ELF-1 (cell line): ENCODE measurements around the gene JAM3.
"Not testable (repeated sequence)": the region's sequence is repeated elsewhere in the genome, so short reads cannot be mapped to it uniquely, and the experiment has no call there.

Experiments
- DNase-seq: peaks from one replicate; pipeline ENCODE4 v3.0.0-alpha.2; 2016; ENCODE audit warnings: low read depth, low spot score

JAM3 gene

DNA sequence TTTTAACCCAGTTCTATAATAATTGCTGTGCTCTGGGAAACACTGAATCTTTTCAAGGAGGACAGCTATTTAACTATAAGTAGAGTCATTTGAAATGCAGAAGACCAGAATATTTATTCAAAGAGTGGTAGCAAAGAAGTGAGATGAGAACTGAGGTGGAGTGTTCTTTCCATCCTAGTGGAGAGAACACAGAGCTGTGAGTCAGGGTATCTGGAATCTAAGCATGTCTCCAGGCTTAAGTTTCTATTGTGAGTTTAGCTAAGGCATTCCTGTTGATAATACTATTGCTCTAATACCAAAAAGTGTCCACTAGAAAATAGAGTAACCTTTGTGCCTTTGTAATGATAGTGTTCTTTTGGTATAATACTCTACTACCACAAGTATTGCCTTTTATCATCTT, 32.4 kb downstream of the JAM3 start:
- no peak for DNase-seq

DNA sequence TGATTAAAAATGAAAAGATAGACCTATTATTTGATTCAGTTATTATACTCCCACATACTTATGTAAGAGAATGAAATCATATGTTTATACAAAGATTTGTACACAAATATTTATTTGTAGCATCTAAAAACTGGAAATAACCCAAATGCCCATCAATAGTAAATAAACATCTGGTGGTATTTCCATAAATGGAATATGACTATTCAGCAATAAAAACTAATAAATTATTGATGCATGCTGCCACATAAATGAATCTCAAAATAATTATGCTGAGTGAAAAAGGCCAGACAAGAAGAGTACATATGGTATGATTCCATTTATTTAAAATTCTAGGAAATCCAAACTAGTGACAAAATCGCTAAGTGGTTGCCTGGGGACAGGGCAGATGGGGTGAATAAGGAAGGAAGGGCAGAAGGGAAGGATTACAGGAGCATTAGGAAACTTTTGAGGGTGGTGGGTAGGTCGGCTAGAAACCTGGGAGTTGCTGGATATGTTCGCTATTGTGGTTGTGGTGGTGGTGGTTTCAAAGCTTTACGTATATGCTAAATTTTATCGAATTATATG, 41.5 kb downstream of the JAM3 start:
- DNase-seq, result no peak

DNA sequence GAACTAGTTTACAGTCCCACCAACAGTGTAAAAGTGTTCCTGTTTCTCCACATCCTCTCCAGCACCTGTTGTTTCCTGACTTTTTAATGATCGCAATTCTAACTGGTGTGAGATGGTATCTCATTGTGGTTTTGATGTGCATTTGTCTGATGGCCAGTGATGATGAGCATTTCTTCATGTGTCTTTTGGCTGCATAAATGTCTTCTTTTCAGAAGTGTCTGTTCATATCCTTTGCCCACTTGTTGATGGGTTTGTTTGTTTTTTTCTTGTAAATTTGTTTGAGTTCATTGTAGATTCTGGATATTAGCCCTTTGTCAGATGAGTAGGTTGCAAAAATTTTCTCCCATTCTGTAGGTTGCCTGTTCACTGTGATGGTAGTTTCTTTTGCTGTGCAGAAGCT, 44.9 kb downstream of the JAM3 start:
- DNase-seq, result not testable (repeated sequence)

DNA sequence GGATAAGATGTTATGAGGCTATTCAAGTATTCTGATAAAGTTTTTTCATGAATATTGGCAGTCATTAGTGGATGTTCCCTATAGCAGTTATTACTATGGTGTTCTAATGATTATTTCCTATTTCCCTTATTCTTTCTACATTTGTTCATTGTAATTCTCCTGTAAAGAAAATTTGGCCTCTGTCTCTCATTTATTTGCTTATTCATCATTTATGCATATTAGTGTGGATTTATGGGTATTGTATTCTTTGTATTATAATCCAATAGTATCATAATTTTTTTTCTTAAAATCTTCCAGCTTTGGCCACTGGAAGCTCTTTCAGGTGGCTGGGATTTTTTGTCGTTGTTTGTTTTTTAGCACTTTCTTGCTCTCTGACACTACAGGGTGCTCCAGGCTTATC, 47.3 kb downstream of the JAM3 start:
- no peak for DNase-seq

DNA sequence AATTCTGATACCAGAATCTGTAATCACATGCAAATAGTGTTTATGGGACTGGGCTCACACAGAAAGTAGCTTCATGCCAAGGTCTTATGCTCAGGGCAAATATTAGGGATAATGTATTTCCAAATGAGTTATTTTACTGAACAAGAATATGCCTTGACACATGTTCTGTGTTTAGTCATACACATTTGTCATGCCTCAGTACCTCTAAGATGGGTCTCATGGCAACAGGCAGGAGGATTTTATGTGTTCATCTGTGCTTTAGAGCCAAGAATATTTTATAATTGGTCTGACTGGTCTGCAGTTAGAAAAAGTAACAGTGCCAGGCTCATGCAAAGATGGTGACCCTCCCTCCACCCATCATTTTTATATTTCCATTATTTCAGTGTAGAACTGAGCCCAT, 49.1 kb downstream of the JAM3 start:
- no peak for DNase-seq

DNA sequence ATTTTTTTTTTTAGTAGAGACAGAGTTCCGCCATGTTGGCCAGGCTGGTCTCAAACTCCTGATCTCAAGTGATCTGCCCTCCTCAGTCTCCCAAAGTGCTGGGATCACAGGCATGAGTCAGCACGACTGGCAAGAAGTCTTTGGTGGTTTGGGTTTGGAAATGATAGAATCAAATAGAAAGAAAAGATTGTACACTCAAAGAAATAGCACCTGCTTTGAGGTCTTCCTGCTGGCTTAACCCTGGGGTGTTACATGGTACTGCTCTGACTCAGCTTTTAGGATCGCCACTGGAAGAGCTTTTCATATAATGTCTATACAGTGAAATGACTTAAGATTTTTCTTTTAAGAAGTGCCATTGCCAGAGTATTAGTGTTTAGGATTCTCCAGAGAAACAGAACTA, 50.2 kb downstream of the JAM3 start:
- no peak for DNase-seq

DNA sequence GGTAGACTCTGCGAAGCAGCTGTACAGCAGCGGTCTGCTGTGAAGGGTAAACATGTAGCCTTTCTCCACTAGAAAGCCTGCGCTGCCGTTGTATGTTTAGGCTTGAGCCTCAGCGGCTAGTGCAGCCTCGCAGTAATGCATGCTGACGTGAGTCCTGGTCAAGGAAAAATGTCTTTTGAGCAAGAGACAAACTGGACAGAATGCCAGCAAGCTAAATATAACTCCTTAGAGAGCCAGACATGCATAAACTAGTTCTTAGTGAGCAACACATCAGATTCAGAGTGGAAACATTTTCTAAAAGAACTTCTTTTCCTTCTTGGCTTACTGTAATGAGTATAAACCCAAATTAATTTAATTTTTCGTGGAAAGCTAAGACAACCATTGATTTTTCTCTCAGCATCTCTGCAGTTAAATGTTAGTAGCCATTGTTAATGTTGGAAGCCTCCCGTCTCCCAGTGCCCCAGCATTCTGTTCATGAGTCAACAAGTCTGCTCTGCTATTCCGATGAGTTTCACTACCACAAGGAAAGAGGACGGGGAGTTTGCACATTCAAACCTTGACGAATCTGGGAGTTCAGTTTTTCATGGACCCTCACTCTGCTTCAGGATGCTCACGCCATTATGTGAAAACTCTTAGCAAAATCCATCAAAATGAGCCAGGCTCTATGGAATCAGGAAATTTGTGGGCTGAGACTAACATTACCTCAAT, 51.4 kb downstream of the JAM3 start:
- DNase-seq, result no peak

DNA sequence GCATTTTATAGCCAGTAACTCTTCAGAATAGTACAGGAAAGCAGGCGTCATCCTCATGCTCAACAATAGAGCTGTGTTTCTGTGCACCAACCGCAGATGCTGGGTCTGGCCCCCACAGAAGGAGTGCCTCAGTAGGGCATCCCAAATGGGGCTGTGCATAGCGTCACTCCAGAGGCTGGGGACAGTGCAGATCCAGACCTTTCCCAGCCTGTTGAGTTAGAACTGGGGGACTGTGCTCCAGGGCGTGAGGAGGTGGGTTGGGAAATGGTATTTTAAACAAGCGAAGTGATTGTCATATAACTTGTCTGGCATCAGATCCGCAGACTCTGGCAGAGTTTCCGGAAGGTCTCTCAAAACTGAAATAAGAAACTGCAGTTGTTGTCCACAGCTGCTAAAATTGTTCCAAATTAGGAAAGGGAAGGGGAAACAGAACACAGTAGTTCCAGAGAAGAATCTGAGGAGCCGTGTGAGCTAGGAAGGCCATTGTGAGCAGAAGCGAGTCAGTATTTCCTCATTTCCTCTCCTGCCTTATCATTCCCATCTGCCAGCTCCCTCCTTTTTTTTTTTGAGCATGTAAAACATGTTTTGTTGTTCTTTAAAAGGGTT, 52.2 kb downstream of the JAM3 start:
- DNase-seq, result peak; percentile 32

DNA sequence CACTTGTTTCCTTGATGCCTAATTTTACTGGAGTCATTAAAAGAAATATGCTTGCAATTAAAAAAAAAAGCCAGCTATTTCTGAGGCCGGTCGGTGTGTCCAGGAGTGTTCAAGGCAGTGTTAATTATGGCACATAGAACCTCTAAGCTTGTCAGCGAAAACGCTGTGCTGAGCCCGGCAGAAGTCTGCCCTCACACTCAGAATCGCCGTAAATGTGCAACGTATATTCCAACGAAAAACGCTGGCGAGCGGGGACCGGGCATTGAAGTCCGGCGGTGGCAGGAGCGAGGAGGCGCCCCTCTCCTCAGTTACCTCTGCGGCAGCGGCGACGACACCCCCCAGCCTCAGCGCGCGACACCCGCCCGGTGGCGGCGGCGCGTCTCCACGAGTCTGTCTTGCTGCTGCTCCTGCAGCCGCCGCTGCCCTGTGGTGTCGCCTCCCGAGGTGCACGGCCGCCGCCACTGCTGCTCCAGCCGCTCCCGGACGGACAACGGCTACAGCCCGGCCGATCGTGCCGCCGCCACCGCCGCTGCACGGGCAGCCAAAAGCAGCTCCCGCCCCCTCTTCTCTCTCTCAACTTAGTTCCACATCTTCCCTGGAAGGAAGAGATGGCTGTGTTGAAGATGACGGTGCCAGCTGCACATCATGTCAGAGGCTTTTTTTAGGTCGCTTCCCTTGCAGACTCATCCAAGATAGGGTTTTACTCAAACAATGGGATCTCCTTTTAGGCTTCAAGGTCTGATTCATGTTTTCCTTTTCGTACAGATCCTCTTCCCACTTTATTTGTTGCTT, 56.0 kb downstream of the JAM3 start:
- peak; percentile 75 for DNase-seq

DNA sequence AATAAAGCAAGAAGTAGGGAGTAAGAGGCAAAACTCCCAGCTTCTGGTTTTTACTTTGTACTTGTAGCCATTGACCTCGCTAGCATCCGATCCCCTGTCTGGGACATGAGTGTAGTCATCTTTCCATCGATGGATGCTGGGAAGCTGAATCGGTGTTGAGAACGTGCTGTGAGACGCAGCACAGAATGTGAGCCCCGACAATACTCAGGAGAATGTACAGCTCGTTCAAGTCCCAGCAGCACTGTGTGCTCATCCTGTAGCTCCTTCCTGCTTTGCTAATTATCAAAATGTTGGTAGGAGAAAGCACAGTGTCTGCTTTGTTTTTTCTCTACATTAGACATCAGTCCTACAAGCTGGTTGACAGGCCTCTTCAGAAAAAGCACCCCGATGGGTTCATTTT, 56.6 kb downstream of the JAM3 start:
- DNase-seq, result no peak

DNA sequence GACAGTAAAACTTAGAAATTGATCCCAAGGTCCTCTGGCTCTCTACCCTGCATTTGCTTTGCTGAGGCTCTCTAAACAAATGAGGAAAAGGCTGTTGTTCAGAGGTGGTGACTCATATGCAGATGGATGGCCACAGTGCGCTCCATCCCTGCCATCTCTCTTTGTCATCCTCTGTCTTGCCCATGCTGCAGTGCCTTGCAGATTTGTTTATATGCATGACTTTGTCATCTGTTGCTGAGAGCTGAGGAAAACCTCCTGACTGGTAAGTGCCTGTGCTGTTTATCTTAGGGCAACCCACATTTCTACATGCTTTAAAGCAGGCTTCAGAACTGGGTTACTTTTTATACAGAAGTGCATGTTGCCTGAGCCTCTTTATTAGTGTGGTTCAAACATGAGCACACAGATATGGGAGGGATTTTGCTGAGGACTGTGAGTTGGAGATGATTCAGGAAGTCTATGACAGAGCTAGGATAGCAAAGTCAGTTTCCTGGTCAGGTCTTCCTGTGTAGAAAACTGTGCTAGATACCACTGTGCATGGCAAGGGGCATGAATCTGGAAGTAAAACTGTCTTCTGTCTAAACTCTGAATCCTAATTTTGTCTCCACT, 57.4 kb downstream of the JAM3 start:
- DNase-seq, result peak; percentile 23

DNA sequence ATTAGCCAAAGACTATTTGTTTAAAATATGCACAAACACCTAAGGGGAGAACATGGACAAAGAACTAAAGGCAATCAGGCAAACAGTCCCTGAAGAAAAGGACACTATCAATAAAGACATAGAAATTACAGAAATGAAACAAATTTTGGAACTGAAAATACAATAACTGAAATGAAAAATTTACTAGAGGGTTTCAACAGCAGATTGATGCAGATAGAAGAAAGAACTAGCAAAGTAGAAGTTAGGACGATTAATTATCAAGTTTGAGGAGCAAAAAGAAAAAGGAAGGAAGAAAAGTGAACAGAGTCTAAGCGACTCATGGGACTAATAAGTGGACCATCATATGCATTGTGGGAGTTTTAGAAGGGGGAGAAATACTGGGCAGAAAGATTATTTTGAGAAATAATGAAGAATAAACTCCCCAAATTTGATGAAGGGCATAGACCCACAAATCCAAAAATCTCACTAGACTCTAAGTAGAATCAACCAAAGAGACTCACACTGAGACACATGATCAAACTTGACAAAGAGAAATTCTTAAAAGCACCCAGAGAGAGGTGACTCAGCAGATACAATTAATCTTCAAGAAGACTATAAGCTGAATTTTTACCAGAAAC, 62.9 kb downstream of the JAM3 start:
- no peak for DNase-seq

DNA sequence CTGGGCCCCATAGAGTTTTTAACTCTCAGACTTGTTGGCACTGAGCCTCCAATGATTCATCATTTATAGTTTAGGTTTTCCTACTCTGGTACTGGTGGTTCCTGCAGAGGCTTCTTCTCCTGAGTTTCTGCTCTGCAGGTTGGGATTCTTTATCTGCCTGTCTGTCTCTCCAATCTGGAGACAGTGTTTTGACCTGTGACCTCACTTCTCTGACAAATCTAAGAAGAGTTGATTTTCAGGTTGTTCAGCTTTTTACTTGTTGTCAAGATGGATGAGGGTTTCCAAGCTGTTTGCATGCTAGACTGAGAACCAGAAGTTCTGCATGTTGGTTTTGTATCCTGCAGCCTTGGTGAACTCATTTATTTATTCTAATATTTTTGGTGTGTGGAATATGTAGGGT, 63.9 kb downstream of the JAM3 start:
- DNase-seq, result peak; percentile 50

DNA sequence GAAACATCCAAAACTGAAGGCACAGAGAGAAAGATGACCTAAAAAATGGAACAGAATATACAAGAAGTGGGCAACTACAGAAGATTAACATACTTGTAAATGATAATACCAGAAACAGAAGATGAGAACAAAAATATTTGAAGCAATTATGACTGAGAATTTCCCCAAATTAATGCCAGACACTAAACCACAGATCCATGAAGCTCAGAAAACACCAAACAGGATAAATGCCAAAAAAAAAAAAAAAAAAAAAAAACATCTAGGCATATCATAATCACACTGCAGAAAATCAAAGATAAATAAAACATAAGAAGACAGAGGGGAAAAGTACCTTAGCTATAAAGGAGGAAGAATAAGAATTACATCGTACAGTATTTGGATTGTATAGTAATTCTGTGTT, 65.3 kb downstream of the JAM3 start:
- no peak for DNase-seq

DNA sequence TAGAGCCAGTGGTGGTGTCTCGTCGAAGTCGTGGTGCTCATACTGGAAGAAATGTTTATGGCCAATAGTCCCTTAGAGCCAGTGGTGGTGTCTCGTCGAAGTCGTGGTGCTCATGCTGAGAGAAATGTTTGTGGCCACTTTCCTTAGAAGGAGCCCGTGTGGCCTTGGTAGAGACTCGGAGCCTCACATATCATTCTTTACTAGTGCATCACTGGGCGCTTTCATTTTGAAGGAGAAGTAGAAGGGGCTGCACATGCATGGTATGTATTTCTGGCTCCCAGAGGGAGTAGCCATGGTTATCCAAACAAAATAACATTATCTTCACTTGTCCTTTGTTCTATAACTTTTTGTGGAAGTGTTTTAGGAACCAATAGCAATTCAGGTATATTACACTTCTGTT, 69.5 kb downstream of the JAM3 start:
- no peak for DNase-seq

DNA sequence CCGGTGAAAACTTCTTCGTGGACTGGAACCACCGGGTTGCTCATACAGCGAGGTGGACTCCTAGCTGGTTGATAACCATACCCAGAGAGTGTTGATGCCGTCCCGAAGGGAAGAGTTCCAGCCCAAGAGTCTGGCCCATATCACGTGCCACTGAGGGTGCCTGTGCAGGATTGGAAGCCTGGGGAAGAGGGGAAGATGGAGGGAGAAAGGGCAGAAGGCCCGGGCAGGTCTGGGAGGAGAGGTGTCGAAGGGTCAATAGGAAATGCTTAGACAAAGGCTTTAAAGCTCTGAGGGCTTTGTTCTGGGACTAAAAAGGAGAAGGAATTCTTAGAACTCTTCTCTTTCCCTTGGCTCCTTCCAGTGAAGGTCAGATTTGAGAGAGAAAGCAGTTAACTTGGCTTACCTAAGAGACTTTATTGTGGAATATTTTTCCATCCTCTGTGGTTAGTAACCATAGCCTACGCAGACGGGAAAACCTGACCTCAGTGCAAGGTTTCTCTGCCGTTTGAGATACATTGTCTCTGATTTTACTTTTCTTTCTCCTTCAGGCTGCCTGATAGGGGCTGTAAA, 70.5 kb downstream of the JAM3 start:
- no peak for DNase-seq

DNA sequence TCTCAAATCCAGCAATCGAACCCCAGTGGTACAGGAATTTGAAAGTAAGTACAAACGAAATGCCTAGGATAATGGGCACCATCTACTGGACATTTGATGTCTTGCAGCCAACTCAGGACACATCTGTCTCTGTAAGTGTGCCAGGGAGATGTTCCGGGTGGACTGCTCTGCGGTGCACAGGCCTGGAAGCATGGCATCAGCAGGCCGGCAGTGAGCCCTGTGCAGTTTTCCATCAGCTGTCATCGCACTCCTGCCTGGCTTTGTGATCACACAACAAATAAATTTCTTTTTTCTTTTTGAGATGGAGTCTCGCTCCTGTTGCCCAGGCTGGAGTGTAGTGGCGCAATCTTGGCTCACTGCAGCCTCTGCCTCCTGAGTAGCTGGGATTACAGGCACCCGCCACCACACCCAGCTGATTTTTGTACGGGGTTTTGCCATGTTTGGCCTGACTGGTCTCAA, 71.0 kb downstream of the JAM3 start:
- peak; percentile 64 for DNase-seq

DNA sequence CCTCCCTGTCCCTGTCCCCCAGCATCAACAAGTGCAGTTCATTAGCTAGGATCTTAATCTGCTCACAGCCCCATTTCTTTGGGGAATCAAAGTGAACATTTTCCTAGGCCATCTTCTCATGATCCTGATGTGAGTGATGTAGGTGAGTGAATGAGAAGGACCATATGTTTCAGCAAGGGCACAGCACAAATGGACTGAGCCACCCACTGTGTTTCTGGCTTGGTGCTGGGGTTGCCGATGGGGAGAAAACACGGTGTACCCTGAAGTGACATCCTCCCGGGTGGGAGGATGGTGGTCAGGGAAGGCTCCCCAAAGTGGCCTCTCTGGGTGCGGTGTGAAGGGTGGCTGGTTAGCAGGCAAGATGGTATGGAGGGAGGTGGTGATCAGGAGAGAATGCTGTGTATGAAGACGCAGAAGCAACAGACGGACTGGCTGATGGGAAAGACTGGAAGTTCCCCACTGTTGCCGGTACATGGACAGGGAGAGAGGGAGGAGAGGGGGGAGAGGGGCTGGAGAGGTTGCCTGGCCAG, 72.2 kb downstream of the JAM3 start:
- no peak for DNase-seq

DNA sequence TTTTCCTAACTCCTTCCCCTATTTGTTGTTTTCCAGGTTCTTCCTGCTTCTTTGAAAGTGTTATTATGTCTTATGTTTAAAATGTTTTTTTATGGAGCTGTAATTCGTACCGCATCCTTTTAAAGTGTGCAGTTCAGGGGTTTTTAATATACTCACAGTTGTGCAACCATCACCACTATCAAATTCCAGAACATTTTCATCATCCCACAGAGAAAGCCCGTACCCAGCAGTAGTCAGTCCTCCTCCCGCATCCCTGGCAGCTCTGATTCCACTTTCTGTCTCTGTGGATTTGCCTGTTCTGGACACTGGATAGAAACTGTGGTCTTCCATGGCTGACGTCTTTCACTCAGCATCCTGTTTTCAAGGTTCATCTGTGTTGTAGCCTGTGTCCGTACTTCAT, 73.7 kb downstream of the JAM3 start:
- DNase-seq, result no peak

DNA sequence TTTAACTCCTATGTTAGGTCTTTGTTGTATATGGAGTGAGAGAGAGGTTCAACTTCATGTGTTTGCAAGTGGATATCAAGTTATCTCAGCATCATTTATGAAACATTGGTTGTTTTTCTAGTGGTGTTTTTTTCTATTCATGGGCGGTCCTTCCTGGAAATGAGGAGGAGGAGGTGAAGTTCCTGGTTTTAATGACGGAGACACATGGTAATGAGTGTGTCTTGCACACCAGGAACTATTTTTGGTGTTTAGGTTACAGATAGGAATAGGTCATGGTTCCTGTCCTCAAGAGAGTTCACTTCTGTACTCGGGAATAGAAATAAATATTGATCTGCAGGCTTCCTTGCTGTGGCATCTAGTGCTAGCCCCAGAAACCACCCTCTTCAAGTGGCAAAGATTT, 74.9 kb downstream of the JAM3 start:
- no peak for DNase-seq

DNA sequence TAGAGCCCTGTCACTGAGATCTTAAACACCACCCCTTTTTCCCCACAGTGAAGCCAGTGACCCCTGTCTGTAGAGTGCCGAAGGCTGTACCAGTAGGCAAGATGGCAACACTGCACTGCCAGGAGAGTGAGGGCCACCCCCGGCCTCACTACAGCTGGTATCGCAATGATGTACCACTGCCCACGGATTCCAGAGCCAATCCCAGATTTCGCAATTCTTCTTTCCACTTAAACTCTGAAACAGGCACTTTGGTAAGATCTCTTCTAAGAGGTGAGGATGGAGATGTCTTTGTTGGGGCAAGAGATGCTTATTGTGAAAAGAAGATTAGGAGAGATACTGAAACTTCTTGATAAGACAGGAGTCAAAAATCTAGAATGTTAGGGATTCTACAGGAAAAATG, 75.9 kb downstream of the JAM3 start:
- DNase-seq, result no peak
